ENCODE data around the gene GALNT10. TPM values are rescaled to one million over a fixed set of nuclear protein-coding genes. Genes with fewer than 3 reads are reported as not detected.
A peak's percentile ranks its signal among the peaks of the same experiment; 100 is the strongest.

Gene GALNT10
- total RNA-seq, 1 experiment from 2014 or later: 23.4 TPM

- no peak for DNase-seq
- no peaks in the 10 kb centered on the region for H3K9me3 ChIP-seq
- H3K4me1 Mint-ChIP-seq (ENCODE audit: low read depth, unreplicated experiment): no peaks in the 10 kb centered on the region
- H3K4me3 ChIP-seq (ENCODE audit: low read depth, low read length): no peak overlapping the region
- no peaks in the 10 kb centered on the region for H3K4me1 ChIP-seq
- H3K27me3 ChIP-seq (replicated peaks; ENCODE audit: control insufficient read depth, insufficient read depth, low read length): no peaks in the 10 kb centered on the region
- ChIA-PET CTCF (interaction anchor here (0.7 to 0.9 kb wide), 2 partner anchors 107 to 226 kb away, joined by 3 read pairs; no protein-coding TSS in a partner anchor), POLR2A (no interaction called here)
- no peaks in the 10 kb centered on the region for H3K36me3 ChIP-seq (ENCODE audit: control insufficient read depth, insufficient read depth, low read length)
- intact Hi-C loops (cut with micrococcal nuclease; ENCODE audit: unreplicated experiment): no loop called here
- H3K9me3 Mint-ChIP-seq (ENCODE audit: unreplicated experiment): no peaks in the 10 kb centered on the region
- H3K36me3 Mint-ChIP-seq (ENCODE audit: insufficient read depth, unreplicated experiment): no peaks in the 10 kb centered on the region
- BruUV-seq (replicated peaks): no TSS peak
- no peak overlapping the region for H3K4me3 Mint-ChIP-seq (ENCODE audit: unreplicated experiment)
- no peak for TF ChIP-seq CTCF (IDR thresholded peaks at IDR 0.05; ENCODE audit: insufficient read depth in 1 of 2, low read depth in 1 of 2, low read length in 1 of 2, severe bottlenecking in 1 of 2, unreplicated experiment in 1 of 2)
- H3K27me3 Mint-ChIP-seq (ENCODE audit: insufficient read depth, unreplicated experiment): peaks cover 9% of the 10 kb centered on the region
- H3K27ac Mint-ChIP-seq (ENCODE audit: unreplicated experiment): no peak overlapping the region
These were observed 11.9 kb upstream of the GALNT10 start for GRCh38 chr5:154178661-154179060.

- POLR2A ChIA-PET: no interaction called here
- Histone ChIP-seq H3K9me3 (no peaks in the 10 kb centered on the region), H3K4me3 (ENCODE audit: low read depth, low read length) (no peak overlapping the region), H3K4me1 (no peaks in the 10 kb centered on the region), H3K36me3 (ENCODE audit: control insufficient read depth, insufficient read depth, low read length) (no peaks in the 10 kb centered on the region), H3K27me3 (replicated peaks; ENCODE audit: control insufficient read depth, insufficient read depth, low read length) (no peaks in the 10 kb centered on the region)
- Mint-ChIP-seq H3K4me3 (ENCODE audit: unreplicated experiment) (no peak overlapping the region), H3K4me1 (ENCODE audit: low read depth, unreplicated experiment) (no peaks in the 10 kb centered on the region), H3K9me3 (ENCODE audit: unreplicated experiment) (no peaks in the 10 kb centered on the region), H3K27me3 (ENCODE audit: insufficient read depth, unreplicated experiment) (peaks cover 9% of the 10 kb centered on the region), H3K27ac (ENCODE audit: unreplicated experiment) (no peak overlapping the region), H3K36me3 (ENCODE audit: insufficient read depth, unreplicated experiment) (no peaks in the 10 kb centered on the region)
- peak; percentile 64 to 86 for TF ChIP-seq CTCF (IDR thresholded peaks at IDR 0.05; ENCODE audit: insufficient read depth in 1 of 2, low read depth in 1 of 2, low read length in 1 of 2, severe bottlenecking in 1 of 2, unreplicated experiment in 1 of 2)
- intact Hi-C loops (cut with micrococcal nuclease; ENCODE audit: unreplicated experiment): loop anchor here (1.0 to 5.0 kb wide), 4 partner anchors 61 to 1648 kb away; no protein-coding TSS in a partner anchor
- CTCF ChIA-PET: interaction anchor here (1.1 to 2.0 kb wide), 4 partner anchors 10 to 225 kb away, joined by 4 to 14 read pairs (median 7); no protein-coding TSS in a partner anchor
- peak; percentile 45 to 53 for DNase-seq
- BruUV-seq (replicated peaks): no TSS peak
These were observed 10.5 kb upstream of the GALNT10 start for GRCh38 chr5:154179846-154180710.

GRCh38 chr5:154181161-154181560, 9.4 kb upstream of the GALNT10 start:
- H3K36me3 Mint-ChIP-seq (ENCODE audit: insufficient read depth, unreplicated experiment): no peaks in the 10 kb centered on the region
- ChIA-PET POLR2A (no interaction called here), CTCF (interaction anchor here (1.0 to 2.0 kb wide), 2 partner anchors 109 to 224 kb away, joined by 3 to 14 read pairs; no protein-coding TSS in a partner anchor)
- no peak for TF ChIP-seq CTCF (IDR thresholded peaks at IDR 0.05; ENCODE audit: insufficient read depth in 1 of 2, low read depth in 1 of 2, low read length in 1 of 2, severe bottlenecking in 1 of 2, unreplicated experiment in 1 of 2)
- Histone ChIP-seq H3K27me3 (replicated peaks; ENCODE audit: control insufficient read depth, insufficient read depth, low read length) (no peaks in the 10 kb centered on the region), H3K4me1 (no peaks in the 10 kb centered on the region), H3K36me3 (ENCODE audit: control insufficient read depth, insufficient read depth, low read length) (no peaks in the 10 kb centered on the region), H3K4me3 (ENCODE audit: low read depth, low read length) (no peak overlapping the region), H3K9me3 (no peaks in the 10 kb centered on the region)
- H3K4me1 Mint-ChIP-seq (ENCODE audit: low read depth, unreplicated experiment): no peaks in the 10 kb centered on the region
- intact Hi-C loops (cut with micrococcal nuclease; ENCODE audit: unreplicated experiment): loop anchor here (2.0 to 5.0 kb wide), 2 partner anchors 62 to 1649 kb away; no protein-coding TSS in a partner anchor
- H3K27me3 Mint-ChIP-seq (ENCODE audit: insufficient read depth, unreplicated experiment): peaks cover 9% of the 10 kb centered on the region
- no peak overlapping the region for H3K27ac Mint-ChIP-seq (ENCODE audit: unreplicated experiment)
- no peak overlapping the region for H3K4me3 Mint-ChIP-seq (ENCODE audit: unreplicated experiment)
- DNase-seq: no peak
- no peaks in the 10 kb centered on the region for H3K9me3 Mint-ChIP-seq (ENCODE audit: unreplicated experiment)
- BruUV-seq (replicated peaks): no TSS peak
